Measurements from ENCODE around the gene RALGPS1.

GRCh38 chr9:127047971-127048370, 133.4 kb downstream of the RALGPS1 start:
- TF ChIP-seq CTCF (conservative IDR thresholded peaks at IDR 0.05; ENCODE audit: low read length) (no peak), EZH2phosphoT487 (IDR thresholded peaks at IDR 0.05; ENCODE audit: borderline replicate concordance, low read depth, low read length) (no peak)

Data from OCI-LY7 (cell line).